ENCODE measurements around the gene FNDC8.

DNA sequence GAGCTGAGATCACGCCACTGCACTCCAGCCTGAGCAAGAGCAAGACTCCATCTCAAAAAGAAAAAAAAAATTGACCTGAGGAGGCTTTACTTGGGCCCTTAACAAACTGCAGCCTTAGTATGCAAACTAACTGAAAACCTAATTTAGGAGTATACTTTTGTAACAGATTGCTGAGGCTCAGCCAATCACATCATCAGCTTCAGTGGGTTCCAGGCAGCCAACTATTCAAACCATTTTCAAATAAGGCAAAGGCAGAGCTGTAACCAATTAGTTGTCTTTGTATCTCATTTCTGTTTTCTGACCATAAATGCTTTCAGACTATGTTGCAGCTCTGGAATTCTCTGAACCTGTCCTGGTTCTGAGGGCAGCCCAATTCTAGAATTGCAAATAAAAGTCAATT lies 25.7 kb upstream of the FNDC8 start:
- no peak for TF ChIP-seq CTCF (IDR thresholded peaks at IDR 0.05)
- no peak for TF ChIP-seq POLR2A (IDR thresholded peaks at IDR 0.05)

All from adrenal gland (tissue), 5 donors.